Activated CD4-positive, CD25-positive, alpha-beta regulatory T cell treated with anti-CD3 and anti-CD28 coated beads, Interleukin-2, amount 50 U/mL, for 24 hours (primary cell): ENCODE data around the gene ACTR10.
A peak's percentile ranks its signal among the peaks of the same experiment; 100 is the strongest.

Experiments used
- ATAC-seq, 2 donors: fragments of 150-1000 bp; cut with Tn5 transposase; one replicate each; pipeline ENCODE4 v1.10.0; 2021; ENCODE audit warnings: mild to moderate bottlenecking in 1 of 2, moderate library complexity in 1 of 2

Gene ACTR10

DNA sequence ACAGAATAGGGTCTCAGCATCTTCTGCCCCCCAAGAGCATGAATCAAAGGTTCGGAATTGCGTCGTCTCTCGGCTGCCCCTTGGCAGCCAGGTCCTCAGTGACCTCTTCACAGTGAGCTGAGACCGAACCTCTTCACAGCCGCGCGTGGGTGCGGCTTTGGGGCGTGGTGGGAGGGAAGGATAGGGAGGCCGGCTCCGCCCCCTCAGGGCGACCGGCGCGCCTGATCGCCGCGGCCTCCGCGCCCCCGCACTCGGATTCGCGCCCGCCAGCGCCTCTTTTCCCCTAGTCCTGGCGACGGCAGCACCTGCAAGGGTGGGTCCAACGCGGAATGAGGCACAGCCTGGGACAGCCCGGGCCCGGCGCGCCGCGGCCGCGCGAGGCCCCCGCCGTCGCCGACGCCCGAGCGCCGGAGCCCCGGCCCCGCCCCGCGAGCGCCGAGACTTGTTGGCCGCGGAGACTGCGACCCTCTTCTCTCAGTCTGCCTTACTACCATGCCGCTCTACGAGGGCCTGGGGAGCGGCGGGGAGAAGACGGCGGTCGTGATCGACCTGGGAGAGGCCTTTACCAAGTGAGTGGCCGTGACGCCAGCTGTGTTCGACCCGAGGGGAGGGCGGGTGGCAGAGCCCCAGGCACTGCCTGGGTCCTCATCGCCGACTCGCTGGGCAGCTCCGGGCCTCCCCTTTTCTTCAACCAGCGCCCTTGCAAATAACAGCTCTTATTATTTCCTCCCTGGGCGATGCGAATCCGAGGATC lies at the start of gene ACTR10:
ACTR10 (plus strand) TSS at position 424 of the 754 bp plus-strand sequence; CDS start at position 493, 69 bp downstream.
- ATAC-seq = peak; percentile 94 to 96

- ATAC-seq = no peak
Measured at GRCh38 chr14:58150243-58150805, 49.6 kb upstream of the ACTR10 start.

- ATAC-seq = peak; percentile 33 to 45
Measured at GRCh38 chr14:58151133-58152013, 48.6 kb upstream of the ACTR10 start.

DNA sequence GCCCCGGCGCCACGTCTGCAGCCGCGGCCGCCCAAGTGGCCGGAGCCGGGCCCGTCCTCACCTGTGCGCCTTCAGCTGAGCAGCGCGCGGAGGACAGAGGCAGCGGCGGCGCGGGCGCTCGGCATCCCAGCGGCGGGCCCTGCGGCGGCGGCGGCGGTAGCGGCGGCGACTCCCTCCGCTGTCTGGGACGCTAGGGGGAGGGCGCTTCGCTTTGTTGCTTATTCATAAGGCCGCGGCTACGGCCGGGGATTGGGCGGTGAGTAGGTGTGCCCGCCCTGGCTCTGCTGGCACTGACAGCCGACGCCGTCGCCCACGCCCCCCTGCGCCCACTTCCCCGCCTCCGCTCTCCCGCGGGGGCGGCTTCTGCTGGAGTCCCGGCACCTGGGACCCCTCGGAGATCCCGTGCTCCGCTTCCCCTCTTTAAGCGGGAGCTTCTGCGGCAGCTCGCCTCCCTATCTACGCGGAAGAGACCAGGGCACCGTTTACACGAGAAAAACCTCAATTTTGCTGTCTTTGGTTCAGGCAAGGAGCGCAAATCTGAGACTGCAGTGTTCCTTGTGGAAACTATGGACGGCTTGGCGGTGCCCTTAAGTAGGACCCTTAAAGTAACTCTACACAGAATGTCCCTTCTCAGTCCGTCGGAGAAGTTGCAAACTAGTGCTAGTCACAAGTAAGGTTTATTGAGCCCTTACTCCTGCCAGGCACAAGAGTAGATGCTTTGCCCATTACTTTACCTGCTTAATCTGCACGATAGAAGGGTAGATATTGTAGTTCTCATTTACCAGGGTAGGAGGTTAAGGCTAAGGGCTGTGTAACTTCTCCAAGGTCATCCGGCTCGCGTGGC lies 47.7 kb upstream of the ACTR10 start, which contains the start of gene ARMH4:
ARMH4 (minus strand) TSS at position 200 of the 844 bp plus-strand sequence. CDS start 12,855 bp downstream, outside the sequence.
- peak; percentile 86 to 91 for ATAC-seq

GRCh38 chr14:58160561-58160960 lies 39.4 kb upstream of the ACTR10 start:
- ATAC-seq = no peak

DNA sequence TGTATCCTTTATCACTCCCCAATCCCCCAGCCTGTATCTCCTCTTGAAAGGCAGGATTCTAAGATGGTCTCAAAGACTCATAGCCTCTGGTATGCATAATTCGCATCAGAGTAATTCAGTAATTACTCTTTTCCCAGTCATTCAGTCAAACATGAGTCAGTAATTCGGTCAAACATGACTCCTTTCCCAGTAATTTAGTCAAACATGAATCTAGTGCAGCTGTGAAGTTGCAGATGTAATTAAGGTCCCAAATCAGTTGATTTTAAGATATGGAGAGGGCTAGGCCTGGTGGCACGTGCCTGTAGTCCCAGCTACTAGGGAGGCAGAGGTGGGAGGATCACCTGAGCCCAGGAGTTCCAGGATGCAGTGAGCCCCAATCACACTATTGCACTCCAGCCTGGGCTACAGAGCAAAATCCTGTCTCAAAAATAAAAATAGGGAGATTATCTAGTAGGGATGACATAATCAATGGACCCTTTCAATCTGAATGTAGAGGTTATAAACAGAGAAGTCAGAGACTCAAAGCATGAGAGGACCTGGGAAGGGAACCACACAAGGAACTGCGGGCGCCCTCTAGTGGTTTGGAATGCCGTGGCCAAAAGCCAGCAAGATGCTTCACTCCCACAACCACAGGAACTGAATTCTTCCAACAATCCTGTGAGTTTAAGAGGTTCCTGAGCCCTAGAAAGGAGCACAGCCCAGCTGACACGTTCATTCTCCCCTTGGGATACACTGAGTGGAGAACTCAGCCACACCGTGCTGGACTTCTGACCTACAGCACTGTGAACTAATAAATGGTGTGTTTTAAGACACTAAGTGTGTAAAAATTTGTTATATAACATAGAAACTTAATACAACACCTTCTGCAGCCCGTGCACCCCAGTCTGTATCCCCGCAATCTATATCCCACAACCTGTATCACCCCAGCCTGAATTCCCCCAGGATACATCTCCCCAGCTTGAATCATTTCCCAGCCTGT lies 33.7 kb upstream of the ACTR10 start:
- ATAC-seq = peak in 1 of 2 donors; percentile 13

DNA sequence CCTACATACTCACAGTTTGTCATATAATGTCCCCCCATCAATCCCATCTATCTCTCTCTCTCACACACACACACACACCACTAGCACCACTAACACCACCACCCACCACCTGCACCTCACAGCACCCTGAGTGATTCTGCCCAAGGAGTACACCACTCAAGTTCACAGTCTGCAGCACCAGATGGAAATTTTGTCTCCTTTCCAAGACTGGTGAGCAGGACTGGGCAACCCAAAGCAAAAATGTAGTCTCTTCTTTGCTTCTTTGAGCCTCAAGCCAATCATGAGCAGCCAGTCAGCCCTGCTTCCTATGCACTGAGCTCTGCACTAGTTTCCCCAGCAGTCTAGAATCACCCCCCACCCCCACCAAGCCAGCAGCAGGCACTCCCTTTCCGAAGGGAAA lies 32.9 kb upstream of the ACTR10 start:
- no peak for ATAC-seq

GRCh38 chr14:58167891-58168290 lies 32.1 kb upstream of the ACTR10 start:
- no peak for ATAC-seq

DNA sequence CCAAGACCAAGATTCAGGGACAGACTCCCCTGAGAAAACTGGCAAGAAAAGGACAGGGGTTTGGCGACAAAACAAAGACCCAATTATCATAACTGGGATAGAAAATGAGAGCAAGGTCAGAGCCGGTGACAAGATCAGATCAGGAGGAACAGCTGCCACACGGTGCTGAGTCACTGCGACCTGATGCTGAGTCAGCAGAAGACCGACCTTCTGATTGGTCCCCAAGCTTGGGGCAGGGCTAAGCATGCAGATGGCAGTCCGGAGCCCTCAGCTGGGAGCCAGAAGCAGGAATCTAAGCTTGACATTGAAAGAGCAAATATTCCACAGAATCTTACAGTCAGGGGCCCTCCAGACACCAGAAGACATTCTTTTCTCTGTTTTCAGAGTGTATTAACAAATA lies 28.9 kb upstream of the ACTR10 start:
- peak; percentile 99 for ATAC-seq

- ATAC-seq = no peak
Measured at GRCh38 chr14:58177125-58177524, 22.8 kb upstream of the ACTR10 start.

GRCh38 chr14:58189176-58189575 lies 10.8 kb upstream of the ACTR10 start:
- no peak for ATAC-seq

GRCh38 chr14:58191763-58192601 lies 8.0 kb upstream of the ACTR10 start:
- no peak for ATAC-seq

- no peak for ATAC-seq
Measured at GRCh38 chr14:58193542-58193941, 6.4 kb upstream of the ACTR10 start.

DNA sequence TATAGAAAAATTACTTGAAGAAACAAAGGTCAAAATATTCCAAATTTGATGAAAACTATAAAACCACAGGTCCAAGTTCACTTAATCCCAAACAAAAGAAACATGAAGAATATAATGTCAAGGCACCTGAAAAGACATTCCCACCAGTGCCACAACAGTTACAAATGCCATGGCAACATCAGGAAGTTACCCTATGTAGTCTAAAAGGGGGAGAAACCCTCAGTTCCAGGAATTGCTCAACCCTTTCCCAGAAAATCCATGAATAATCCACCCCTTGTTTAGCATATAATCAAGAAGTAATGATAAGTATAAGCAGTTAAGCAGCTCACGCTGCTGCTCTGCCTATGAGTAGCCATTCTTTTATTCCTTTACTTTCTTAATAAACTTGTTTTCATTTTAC lies 3.8 kb upstream of the ACTR10 start:
- ATAC-seq = no peak

DNA sequence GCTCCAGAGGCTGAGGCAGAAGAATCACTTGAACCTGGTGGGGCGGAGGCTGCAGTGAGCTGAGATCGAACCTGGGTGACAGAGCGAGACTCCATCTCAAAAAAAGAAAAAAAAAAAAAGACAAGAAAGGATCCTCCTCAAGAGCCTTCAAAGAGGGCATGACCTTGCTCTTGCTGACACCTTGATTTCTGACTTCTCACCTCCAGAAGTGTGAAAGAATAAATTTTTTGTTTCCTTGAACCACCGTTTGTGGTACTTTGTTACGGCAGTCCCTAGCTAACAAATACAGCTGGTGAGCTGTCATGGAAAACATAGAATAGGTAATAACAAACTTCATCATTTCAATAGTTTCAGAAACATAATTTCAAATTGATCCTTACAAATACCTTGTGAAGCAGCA lies 1.9 kb upstream of the ACTR10 start:
- no peak for ATAC-seq

DNA sequence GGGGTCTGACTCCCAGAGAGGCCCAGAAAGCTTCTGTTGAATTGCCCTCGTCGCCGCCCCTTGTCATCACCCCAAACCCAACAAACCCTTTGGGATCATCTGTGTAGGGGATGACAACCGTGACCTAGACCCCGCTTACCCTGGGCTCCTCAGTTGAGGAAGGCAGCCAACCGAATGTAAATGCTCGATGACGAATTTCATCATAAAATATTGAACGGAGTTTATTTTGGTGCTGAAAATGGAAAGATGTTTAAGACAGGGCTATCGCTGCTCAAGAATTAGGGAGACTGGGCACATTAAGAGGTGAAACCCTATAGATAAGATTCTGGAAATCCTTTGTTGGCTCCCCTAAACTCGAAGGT lies 512 bp downstream of the ACTR10 start:
- peak; percentile 4 to 5 for ATAC-seq

GRCh38 chr14:58200846-58201245 lies 897 bp downstream of the ACTR10 start:
- no peak for ATAC-seq

DNA sequence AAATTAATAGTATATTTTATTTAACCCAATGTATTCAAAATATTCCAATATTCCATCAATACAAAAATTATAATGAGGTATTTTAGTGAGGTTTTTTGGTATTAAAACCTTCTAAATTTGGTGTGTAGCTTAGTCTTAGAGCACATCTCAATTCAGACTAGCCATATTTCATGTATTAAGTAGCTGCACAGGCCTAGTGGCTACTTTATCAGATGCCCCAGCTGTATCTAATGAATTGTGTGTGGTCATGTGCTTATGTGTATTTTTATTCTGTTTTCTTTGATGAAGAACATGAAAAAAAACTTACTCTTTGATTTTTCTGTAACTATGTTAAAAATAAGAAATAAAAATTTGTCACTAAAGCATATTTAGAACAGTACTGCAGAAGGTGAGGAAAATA lies 13.2 kb downstream of the ACTR10 start:
- ATAC-seq = no peak

GRCh38 chr14:58215191-58215914 lies 15.4 kb downstream of the ACTR10 start:
- no peak for ATAC-seq

DNA sequence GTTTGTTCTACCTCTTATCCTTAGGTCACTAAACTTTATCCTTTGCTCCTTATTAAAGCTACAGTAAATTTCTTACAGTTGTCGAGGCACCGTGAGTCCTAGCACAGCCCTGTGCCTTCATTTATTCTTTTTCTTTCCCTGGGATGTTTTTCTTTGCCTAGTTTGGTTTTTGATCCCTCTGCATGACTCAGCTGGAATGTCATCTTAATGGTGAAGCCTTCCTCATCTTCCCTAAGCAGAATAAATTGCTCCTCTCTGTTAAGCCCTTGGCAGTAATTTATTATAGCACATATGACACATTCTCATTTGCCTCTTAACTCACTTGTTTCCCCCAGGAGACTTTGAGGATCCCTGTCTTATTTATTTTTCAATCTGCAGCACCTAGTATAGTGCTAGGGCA lies 16.6 kb downstream of the ACTR10 start:
- ATAC-seq = no peak
